Effector memory CD8-positive, alpha-beta T cell (primary cell): ENCODE data around the gene PES1.
"Not testable (repeated sequence)": the region's sequence is repeated elsewhere in the genome, so short reads cannot be mapped to it uniquely, and the experiment has no call there.

Experiments used
- ATAC-seq: fragments of 150-1000 bp; cut with Tn5 transposase; replicated peaks from 2 replicates; pipeline ENCODE4 v1.10.0; 2021; ENCODE audit warnings: mild to moderate bottlenecking, moderate library complexity
- DNase-seq, 3 experiments: peaks; one replicate each; pipeline ENCODE4 v3.0.0; 2021
- H3K27ac Mint-ChIP-seq, 2 donors: one replicate each; pipeline ENCODE4 v1.8.0; 2022; ENCODE audit warnings: mild to moderate bottlenecking in 2 of 2, mixed read lengths in 2 of 2, moderate library complexity in 2 of 2
- H3K27me3 Mint-ChIP-seq, 2 donors: one replicate each; pipeline ENCODE4 v1.8.0; 2022; ENCODE audit warnings: mixed read lengths in 2 of 2
- H3K36me3 Mint-ChIP-seq: one replicate; pipeline ENCODE4 v1.8.0; 2022; ENCODE audit warnings: mild to moderate bottlenecking, moderate library complexity, mixed read lengths; ENCODE audit not compliant: insufficient read depth
- H3K4me1 Mint-ChIP-seq, 2 donors: one replicate each; pipeline ENCODE4 v1.8.0; 2022; ENCODE audit warnings: low read depth in 2 of 2, mixed read lengths in 2 of 2
- H3K4me3 Mint-ChIP-seq, 2 donors: one replicate each; pipeline ENCODE4 v1.8.0; 2022; ENCODE audit warnings: mild to moderate bottlenecking in 2 of 2, mixed read lengths in 2 of 2, moderate library complexity in 2 of 2
- H3K9me3 Mint-ChIP-seq, 2 donors: one replicate each; pipeline ENCODE4 v1.8.0; 2022; ENCODE audit warnings: mixed read lengths in 2 of 2

PES1 gene

DNA sequence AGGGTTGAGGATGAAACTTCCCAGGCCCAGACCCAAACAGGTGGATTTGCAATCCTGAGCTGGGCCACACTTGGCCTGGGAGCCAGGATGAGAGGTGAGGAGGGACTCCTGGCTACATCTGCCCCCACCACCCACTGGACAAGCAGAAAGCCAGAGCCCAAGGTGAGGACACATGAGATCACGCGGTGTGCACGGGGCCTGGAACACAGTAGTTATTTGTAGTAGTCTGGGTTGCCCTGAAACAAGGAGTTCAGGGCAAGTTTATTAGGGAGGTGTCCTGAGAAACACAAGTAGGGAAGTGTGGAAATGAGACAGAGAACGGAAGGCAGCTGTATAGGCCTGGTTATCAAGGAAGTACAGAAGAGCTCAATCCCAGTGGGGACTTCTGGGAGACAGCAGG lies 44.5 kb downstream of the PES1 start:
- DNase-seq (no peak), ATAC-seq (no peak)
- H3K9me3 Mint-ChIP-seq = no peaks in the 10 kb centered on the region
- H3K36me3 Mint-ChIP-seq = no peaks in the 10 kb centered on the region
- peaks cover 3 to 4% of the 10 kb centered on the region in 2 donors for H3K4me1 Mint-ChIP-seq
- peaks cover 54 to 67% of the 10 kb centered on the region in 2 donors for H3K27me3 Mint-ChIP-seq
- no peak overlapping the region for H3K4me3 Mint-ChIP-seq
- no peak overlapping the region for H3K27ac Mint-ChIP-seq

- Mint-ChIP-seq H3K4me1 (peaks cover 3 to 4% of the 10 kb centered on the region in 2 donors), H3K36me3 (no peaks in the 10 kb centered on the region), H3K27ac (no peak within 1 kb of the TSS), H3K4me3 (no peak within 1 kb of the TSS), H3K27me3 (peaks cover 54 to 68% of the 10 kb centered on the region in 2 donors), H3K9me3 (no peaks in the 10 kb centered on the region)
- ATAC-seq (no peak), DNase-seq (no peak)
Observed at GRCh38 chr22:30546616-30547015, 45.1 kb downstream of the PES1 start, which contains the start of gene SEC14L6. Gene SEC14L6 (minus strand): TSS chr22:30546741. CDS start chr22:30546682, 59 bp downstream.

DNA sequence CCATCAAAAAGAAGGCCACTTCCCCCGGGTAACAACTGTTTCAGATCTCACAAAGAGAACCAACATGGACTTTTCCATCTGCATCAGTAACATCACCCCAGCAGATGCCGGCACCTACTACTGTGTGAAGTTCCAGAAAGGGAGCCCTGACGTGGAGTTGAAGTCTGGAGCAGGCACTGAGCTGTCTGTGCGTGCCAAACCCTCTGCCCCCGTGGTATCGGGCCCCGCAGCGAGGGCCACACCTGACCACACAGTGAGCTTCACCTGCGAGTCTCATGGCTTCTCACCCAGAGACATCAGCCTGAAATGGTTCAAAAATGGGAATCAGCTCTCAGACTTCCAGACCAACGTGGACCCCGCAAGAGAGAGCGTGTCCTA lies 48.9 kb downstream of the PES1 start:
- Mint-ChIP-seq H3K36me3 (no peaks in the 10 kb centered on the region), H3K4me3 (peak overlapping the region in 1 of 2 donors; percentile 56), H3K4me1 (peaks cover 3 to 4% of the 10 kb centered on the region in 2 donors), H3K27ac (no peak overlapping the region), H3K9me3 (no peaks in the 10 kb centered on the region), H3K27me3 (peaks cover 53 to 77% of the 10 kb centered on the region in 2 donors)
- ATAC-seq (no peak), DNase-seq (no peak)

DNA sequence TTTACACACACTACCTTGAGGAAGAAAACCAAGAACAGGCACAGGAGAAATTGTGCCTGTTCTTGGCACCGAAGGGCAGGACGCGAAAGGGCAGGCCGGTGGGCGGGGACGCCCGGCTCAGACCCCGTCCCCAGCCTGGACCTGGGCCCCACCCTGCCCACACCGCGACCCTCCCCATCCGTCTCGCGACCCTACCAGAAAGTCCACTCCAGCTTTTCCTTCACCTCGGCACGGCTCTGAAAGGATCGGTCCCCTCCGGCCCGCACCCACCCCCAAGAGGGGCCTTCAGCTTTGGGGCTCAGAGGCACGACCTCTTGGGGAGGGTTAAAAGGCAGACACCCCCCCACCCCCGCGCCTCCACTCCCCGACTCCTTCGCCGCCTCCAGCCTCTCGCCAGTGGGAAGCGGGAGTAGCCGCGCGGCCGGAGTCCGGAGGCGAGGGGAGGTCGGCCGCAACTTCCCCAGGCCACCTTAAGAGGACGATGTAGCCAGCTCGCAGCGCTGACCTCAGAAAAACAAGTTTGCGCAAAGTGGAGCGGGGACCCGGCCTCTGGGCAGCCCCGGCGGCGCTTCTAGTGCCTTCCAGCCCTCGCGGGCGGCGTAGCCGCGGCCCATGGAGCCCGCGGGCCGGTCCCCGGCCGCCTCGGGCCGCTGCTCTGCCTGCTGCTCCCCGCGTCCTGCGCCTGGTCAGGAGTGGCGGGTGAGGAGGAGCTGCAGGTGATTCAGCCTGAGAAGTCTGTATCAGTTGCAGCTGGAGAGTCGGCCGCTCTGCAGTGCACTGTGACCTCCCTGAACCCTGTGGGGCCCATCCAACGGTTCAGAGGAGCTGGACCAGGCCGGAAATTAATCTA lies 49.5 kb downstream of the PES1 start:
- DNase-seq (no peak), ATAC-seq (no peak)
- no peaks in the 10 kb centered on the region for H3K36me3 Mint-ChIP-seq
- H3K27ac Mint-ChIP-seq = no peak overlapping the region
- no peaks in the 10 kb centered on the region for H3K9me3 Mint-ChIP-seq
- H3K4me1 Mint-ChIP-seq = peaks cover 3 to 4% of the 10 kb centered on the region in 2 donors
- H3K4me3 Mint-ChIP-seq = no peak overlapping the region
- peaks cover 49 to 74% of the 10 kb centered on the region in 2 donors for H3K27me3 Mint-ChIP-seq

DNA sequence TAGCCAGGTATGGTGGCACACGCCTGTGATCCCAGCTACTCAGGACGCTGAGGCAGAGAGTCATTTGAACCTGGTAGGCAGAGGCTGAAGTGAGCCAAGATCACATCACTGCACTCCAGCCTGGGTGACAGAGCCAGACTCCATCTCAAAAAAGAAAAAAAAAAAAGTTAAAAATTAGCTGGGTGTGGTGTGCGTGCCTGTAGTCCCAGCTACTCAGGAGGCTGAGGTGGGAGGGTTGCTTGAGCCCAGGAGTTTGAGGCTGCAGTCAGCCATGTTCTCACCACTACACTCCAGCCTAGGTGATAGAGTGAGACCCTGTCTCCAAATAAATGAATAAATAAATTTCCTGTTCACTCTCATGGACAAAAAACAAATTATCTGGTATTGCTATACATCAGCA lies 50.2 kb downstream of the PES1 start:
- not testable (repeated sequence) for ATAC-seq, H3K36me3 Mint-ChIP-seq, DNase-seq, H3K4me1 Mint-ChIP-seq, H3K27ac Mint-ChIP-seq, H3K4me3 Mint-ChIP-seq, H3K9me3 Mint-ChIP-seq
- H3K27me3 Mint-ChIP-seq = peaks cover 42 to 67% of the 10 kb centered on the region in 2 donors

DNA sequence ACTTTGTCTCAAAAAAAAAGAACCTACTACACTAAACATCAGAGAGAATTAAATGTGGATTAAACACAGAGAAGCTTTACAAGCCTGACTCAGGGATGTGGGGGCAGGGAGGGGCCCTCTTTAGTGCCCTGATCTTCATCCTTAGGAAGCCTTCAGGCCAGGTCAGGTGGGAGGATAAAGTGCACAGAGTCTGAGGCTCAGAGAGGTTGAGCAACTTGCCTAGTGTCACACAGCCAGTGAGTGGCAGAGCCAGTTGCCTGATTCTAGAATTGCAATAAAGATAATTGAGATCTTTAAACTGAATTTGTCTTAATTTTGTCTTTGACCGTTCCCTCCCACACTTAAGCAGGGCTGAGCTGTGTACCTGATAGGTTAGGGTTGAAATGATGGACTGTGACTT lies 52.3 kb downstream of the PES1 start:
- Mint-ChIP-seq H3K36me3 (no peaks in the 10 kb centered on the region), H3K9me3 (no peaks in the 10 kb centered on the region), H3K4me3 (no peak overlapping the region), H3K27ac (no peak overlapping the region), H3K4me1 (peaks cover 7 to 9% of the 10 kb centered on the region in 2 donors), H3K27me3 (peaks cover 29 to 51% of the 10 kb centered on the region in 2 donors)
- ATAC-seq = no peak
- DNase-seq = no peak

- no peak for ATAC-seq
- Mint-ChIP-seq H3K4me3 (no peak overlapping the region), H3K36me3 (no peaks in the 10 kb centered on the region), H3K27me3 (peaks cover 22 to 46% of the 10 kb centered on the region in 2 donors), H3K9me3 (no peaks in the 10 kb centered on the region), H3K4me1 (peaks cover 7 to 9% of the 10 kb centered on the region in 2 donors), H3K27ac (no peak overlapping the region)
- no peak for DNase-seq
Observed at GRCh38 chr22:30538280-30538679, 53.4 kb downstream of the PES1 start.

- H3K27ac Mint-ChIP-seq = no peak overlapping the region
- no peak overlapping the region for H3K4me3 Mint-ChIP-seq
- H3K9me3 Mint-ChIP-seq = no peaks in the 10 kb centered on the region
- peaks cover 15 to 37% of the 10 kb centered on the region in 2 donors for H3K27me3 Mint-ChIP-seq
- DNase-seq (no peak), ATAC-seq (no peak)
- H3K4me1 Mint-ChIP-seq = peaks cover 4% of the 10 kb centered on the region in 2 donors
- H3K36me3 Mint-ChIP-seq = no peaks in the 10 kb centered on the region
Observed at GRCh38 chr22:30537083-30537731, 54.5 kb downstream of the PES1 start.

DNA sequence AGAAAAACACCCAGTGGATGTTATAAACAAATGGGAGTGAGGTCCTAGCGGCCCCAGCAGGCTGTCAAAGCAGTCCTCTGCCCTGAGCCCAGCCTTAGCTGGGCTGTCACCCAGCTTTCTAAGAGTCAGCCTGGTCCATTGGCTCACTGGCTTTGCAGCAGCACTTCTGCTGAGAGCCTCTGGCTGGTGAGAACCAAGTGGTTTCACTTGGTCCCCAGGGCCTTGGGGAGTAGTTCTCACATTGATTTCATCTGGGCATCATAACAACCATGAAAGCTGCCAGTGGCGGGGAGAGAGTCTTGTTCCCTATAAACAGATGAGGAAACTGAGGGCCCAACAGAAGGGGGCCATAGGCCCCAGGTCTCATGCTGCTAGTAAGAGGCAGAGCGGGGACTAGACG lies 56.5 kb downstream of the PES1 start:
- Mint-ChIP-seq H3K36me3 (no peaks in the 10 kb centered on the region), H3K27ac (no peak overlapping the region), H3K4me3 (no peak overlapping the region), H3K9me3 (no peaks in the 10 kb centered on the region), H3K27me3 (peaks cover 10 to 27% of the 10 kb centered on the region in 2 donors), H3K4me1 (peaks cover 4% of the 10 kb centered on the region in 2 donors)
- ATAC-seq (no peak), DNase-seq (no peak)

DNA sequence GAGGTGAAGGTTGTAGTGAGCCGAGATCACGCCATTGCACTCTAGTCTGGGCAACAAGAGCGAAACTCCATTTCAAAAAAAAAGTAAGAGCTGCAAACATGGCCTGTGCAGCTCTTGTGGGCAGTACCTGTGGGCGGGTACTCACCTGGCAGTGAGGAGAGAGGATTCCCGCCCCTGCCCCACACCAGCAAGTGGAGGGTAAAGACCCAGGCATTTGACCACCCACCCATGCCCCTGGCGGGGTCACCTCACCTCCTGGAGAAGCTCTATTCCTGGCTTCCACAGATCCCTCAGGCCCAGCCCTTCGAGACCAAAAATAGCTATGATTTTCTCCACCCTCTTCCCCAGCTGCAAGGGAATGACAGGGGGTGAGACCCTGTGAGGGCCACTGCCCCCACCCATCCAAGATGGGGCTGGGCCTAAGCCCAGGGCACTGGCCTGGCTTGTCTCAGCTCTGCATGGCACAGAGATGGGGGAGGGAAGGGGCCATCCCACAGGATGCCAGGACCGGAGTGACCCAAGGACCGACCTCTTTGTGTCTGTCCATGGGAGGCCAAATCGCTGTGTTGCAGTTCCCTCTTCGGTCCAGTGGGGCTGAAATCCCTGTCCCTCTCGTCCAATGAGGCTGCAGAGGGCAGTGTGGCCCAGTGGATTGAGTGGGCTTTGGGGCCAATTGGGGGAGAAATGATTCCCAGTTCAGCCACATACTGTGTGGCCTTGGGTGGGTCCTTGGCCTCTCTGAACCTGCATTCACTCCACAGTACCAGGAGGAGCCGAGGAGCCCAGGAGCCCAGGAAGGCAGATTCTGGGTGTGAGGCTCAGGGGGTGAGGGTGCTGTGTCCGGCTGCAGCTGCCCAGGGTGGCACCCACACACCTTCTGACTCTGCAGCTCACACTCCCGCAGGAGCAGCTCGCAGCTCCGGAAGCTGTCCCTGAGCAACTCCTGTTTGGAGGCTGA lies 59.8 kb downstream of the PES1 start:
- Mint-ChIP-seq H3K27ac (no peak overlapping the region), H3K4me3 (no peak overlapping the region), H3K27me3 (peaks cover 12 to 19% of the 10 kb centered on the region in 2 donors), H3K9me3 (no peaks in the 10 kb centered on the region), H3K36me3 (no peaks in the 10 kb centered on the region), H3K4me1 (peaks cover 4% of the 10 kb centered on the region in 2 donors)
- DNase-seq = no peak
- no peak for ATAC-seq

- Mint-ChIP-seq H3K9me3 (no peaks in the 10 kb centered on the region), H3K4me3 (no peak overlapping the region), H3K36me3 (no peaks in the 10 kb centered on the region), H3K4me1 (no peaks in the 10 kb centered on the region), H3K27ac (no peak overlapping the region), H3K27me3 (peaks cover 36 to 46% of the 10 kb centered on the region in 2 donors)
- DNase-seq (no peak), ATAC-seq (no peak)
Observed at GRCh38 chr22:30526656-30527055, 65.1 kb downstream of the PES1 start.
